Measurements from ENCODE around the gene SLC9A9. TPM values are rescaled to one million over a fixed set of nuclear protein-coding genes. Genes with fewer than 3 reads are reported as not detected.

Gene SLC9A9
- total RNA-seq, 3 donors from 2014 or later (not counting 1 experiment from before 2014, with no cell fraction given) = 24.0 to 29.1 (median 27.2) TPM

- H3K4me3 ChIP-seq (ENCODE audit: low read length) = no peak overlapping the region
- H3K27me3 ChIP-seq (ENCODE audit: control insufficient read depth, insufficient read depth, low read length) = no peaks in the 10 kb centered on the region
- ATAC-seq (no peak), DNase-seq (no peak)
- no peak for TF ChIP-seq CTCF (IDR thresholded peaks at IDR 0.05)
- no peaks in the 10 kb centered on the region for H3K36me3 ChIP-seq (ENCODE audit: control insufficient read depth, insufficient read depth, low read length)
- no peak overlapping the region for H3K27ac Mint-ChIP-seq
- H3K27me3 Mint-ChIP-seq (ENCODE audit: low read depth in 2 of 2) = no peaks in the 10 kb centered on the region
- 96% methylated on average over 4 of the region's 5 CpGs for WGBS (ENCODE audit: insufficient coverage)
- H3K9me3 Mint-ChIP-seq = peaks cover 2 to 3% of the 10 kb centered on the region in 2 donors
- no peaks in the 10 kb centered on the region for H3K9me3 ChIP-seq (ENCODE audit: control insufficient read depth, insufficient read depth, low read length)
- H3K4me3 Mint-ChIP-seq = no peak overlapping the region
- H3K4me1 Mint-ChIP-seq = peaks cover 0 to 5% of the 10 kb centered on the region in 2 donors
- H3K36me3 Mint-ChIP-seq = peaks cover 7% of the 10 kb centered on the region
- H3K27ac ChIP-seq (ENCODE audit: low read length) = no peak overlapping the region
- H3K4me1 ChIP-seq (ENCODE audit: control insufficient read depth, insufficient read depth, low read length) = no peaks in the 10 kb centered on the region
- intact Hi-C loops (cut with micrococcal nuclease) = no loop called here
Observed at GRCh38 chr3:143736205-143736997, 111.9 kb downstream of the SLC9A9 start.

DNA sequence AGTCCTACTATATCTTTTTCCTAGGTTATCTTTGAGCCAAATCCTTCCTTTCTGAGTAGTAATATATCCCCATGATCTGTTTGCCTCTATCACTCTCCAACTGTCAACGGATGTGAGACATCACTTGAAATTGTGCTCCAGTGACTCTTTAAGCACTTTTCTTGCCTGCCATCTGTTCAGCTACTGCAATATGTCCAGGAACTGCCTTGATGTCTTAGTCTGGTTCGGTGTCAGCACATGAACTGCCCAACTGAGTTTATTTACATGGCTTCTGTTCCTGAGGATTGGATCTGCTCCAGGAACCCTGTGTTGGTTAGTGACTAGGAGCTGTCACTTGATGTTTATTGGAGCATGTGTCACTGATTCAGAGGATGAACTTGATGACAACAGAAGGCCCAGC is 116.5 kb downstream of the SLC9A9 start:
- no peak for TF ChIP-seq CTCF (IDR thresholded peaks at IDR 0.05)
- Histone ChIP-seq H3K27ac (ENCODE audit: low read length) (no peak overlapping the region), H3K9me3 (ENCODE audit: control insufficient read depth, insufficient read depth, low read length) (no peaks in the 10 kb centered on the region), H3K27me3 (ENCODE audit: control insufficient read depth, insufficient read depth, low read length) (no peaks in the 10 kb centered on the region), H3K4me3 (ENCODE audit: low read length) (no peak overlapping the region), H3K36me3 (ENCODE audit: control insufficient read depth, insufficient read depth, low read length) (no peaks in the 10 kb centered on the region), H3K4me1 (ENCODE audit: control insufficient read depth, insufficient read depth, low read length) (no peaks in the 10 kb centered on the region)
- H3K36me3 Mint-ChIP-seq = no peaks in the 10 kb centered on the region
- H3K4me1 Mint-ChIP-seq = peaks cover 13 to 41% of the 10 kb centered on the region in 2 donors
- WGBS (ENCODE audit: insufficient coverage) = 96% methylated on average over 2 of the region's 2 CpGs
- intact Hi-C loops (cut with micrococcal nuclease) = no loop called here
- no peak overlapping the region for H3K4me3 Mint-ChIP-seq
- DNase-seq = no peak
- H3K9me3 Mint-ChIP-seq = no peaks in the 10 kb centered on the region
- H3K27me3 Mint-ChIP-seq (ENCODE audit: low read depth in 2 of 2) = no peaks in the 10 kb centered on the region
- H3K27ac Mint-ChIP-seq = no peak overlapping the region
- ATAC-seq = no peak

- Histone ChIP-seq H3K4me3 (ENCODE audit: low read length) (no peak overlapping the region), H3K36me3 (ENCODE audit: control insufficient read depth, insufficient read depth, low read length) (no peaks in the 10 kb centered on the region), H3K4me1 (ENCODE audit: control insufficient read depth, insufficient read depth, low read length) (no peaks in the 10 kb centered on the region), H3K9me3 (ENCODE audit: control insufficient read depth, insufficient read depth, low read length) (no peaks in the 10 kb centered on the region), H3K27me3 (ENCODE audit: control insufficient read depth, insufficient read depth, low read length) (no peaks in the 10 kb centered on the region), H3K27ac (ENCODE audit: low read length) (no peak overlapping the region)
- H3K36me3 Mint-ChIP-seq = no peaks in the 10 kb centered on the region
- WGBS (ENCODE audit: insufficient coverage) = 83% methylated on average over 1 of the region's 1 CpG
- TF ChIP-seq CTCF (IDR thresholded peaks at IDR 0.05) = no peak
- no peak for DNase-seq
- no peaks in the 10 kb centered on the region for H3K9me3 Mint-ChIP-seq
- intact Hi-C loops (cut with micrococcal nuclease) = no loop called here
- ATAC-seq = no peak
- peaks cover 17 to 43% of the 10 kb centered on the region in 2 donors for H3K4me1 Mint-ChIP-seq
- no peak overlapping the region for H3K4me3 Mint-ChIP-seq
- no peak overlapping the region for H3K27ac Mint-ChIP-seq
- H3K27me3 Mint-ChIP-seq (ENCODE audit: low read depth in 2 of 2) = no peaks in the 10 kb centered on the region
Observed at GRCh38 chr3:143731320-143731719, 116.9 kb downstream of the SLC9A9 start.

DNA sequence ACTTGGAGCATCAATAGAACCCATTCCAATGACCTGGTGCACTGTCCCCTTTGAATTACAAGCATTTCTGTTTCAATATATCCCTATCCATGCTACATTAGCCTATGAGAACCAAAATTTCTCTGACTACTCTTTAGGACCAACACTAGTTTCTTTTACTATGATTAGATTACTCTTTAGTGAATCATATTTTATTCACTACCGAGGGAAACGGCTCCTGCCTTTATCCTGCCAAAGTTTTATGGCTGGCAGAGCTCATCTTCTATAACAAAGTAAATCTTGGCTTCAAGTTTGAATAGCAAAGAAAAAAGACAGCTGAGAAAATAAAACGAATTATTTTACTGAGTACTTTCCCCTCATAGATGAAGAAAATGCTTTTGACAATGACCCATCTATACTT is 120.9 kb downstream of the SLC9A9 start:
- no peak for DNase-seq

More for the DNA sequence above, 120.9 kb downstream of the SLC9A9 start:
- TF ChIP-seq CTCF (IDR thresholded peaks at IDR 0.05) = no peak
- ATAC-seq = no peak
- Mint-ChIP-seq H3K4me1 (peaks cover 23 to 48% of the 10 kb centered on the region in 2 donors), H3K36me3 (no peaks in the 10 kb centered on the region), H3K27ac (no peak overlapping the region), H3K9me3 (no peaks in the 10 kb centered on the region), H3K4me3 (no peak overlapping the region), H3K27me3 (ENCODE audit: low read depth in 2 of 2) (no peaks in the 10 kb centered on the region)
- no peaks in the 10 kb centered on the region for H3K4me1 ChIP-seq (ENCODE audit: control insufficient read depth, insufficient read depth, low read length)
- H3K36me3 ChIP-seq (ENCODE audit: control insufficient read depth, insufficient read depth, low read length) = no peaks in the 10 kb centered on the region
- intact Hi-C loops (cut with micrococcal nuclease) = no loop called here
- no peaks in the 10 kb centered on the region for H3K27me3 ChIP-seq (ENCODE audit: control insufficient read depth, insufficient read depth, low read length)
- no peak overlapping the region for H3K4me3 ChIP-seq (ENCODE audit: low read length)
- WGBS (ENCODE audit: insufficient coverage) = 87% methylated on average over 3 of the region's 3 CpGs
- no peaks in the 10 kb centered on the region for H3K9me3 ChIP-seq (ENCODE audit: control insufficient read depth, insufficient read depth, low read length)
- no peak overlapping the region for H3K27ac ChIP-seq (ENCODE audit: low read length)

Data from natural killer cell (primary cell).